Progenitor cell of endocrine pancreas (in vitro differentiated cells): ENCODE measurements around the gene TARBP2. TPM values are rescaled to one million over a fixed set of nuclear protein-coding genes. Genes with fewer than 3 reads are reported as not detected.
"Not testable (repeated sequence)": the region's sequence is repeated elsewhere in the genome, so short reads cannot be mapped to it uniquely, and the experiment has no call there.

Experiments used
- DNase-seq: peaks from one replicate; pipeline ENCODE4 v3.0.0; 2021; ENCODE audit warnings: low spot score; ENCODE audit not compliant: unreplicated experiment
- H3K27ac Mint-ChIP-seq: 2 replicates; pipeline ENCODE4 v1.8.0; 2021; ENCODE audit warnings: mild to moderate bottlenecking, moderate library complexity, mixed read lengths
- H3K27me3 Mint-ChIP-seq: 2 replicates; pipeline ENCODE4 v1.8.0; 2021; ENCODE audit warnings: mixed read lengths
- H3K36me3 Mint-ChIP-seq: 2 replicates; pipeline ENCODE4 v1.8.0; 2022; ENCODE audit warnings: mixed read lengths; ENCODE audit not compliant: insufficient read depth
- H3K4me1 Mint-ChIP-seq: 2 replicates; pipeline ENCODE4 v1.8.0; 2021; ENCODE audit warnings: low read depth, mixed read lengths
- H3K4me3 Mint-ChIP-seq: 2 replicates; pipeline ENCODE4 v1.8.0; 2021; ENCODE audit warnings: low read depth, mild to moderate bottlenecking, moderate library complexity, mixed read lengths
- H3K9me3 Mint-ChIP-seq: 2 replicates; pipeline ENCODE4 v1.8.0; 2021; ENCODE audit warnings: low read depth, mixed read lengths
- total RNA-seq: library from RNA; stranded (reverse); gene quantifications from 2 replicates; pipeline ENCODE4 v1.2.1, GENCODE V29; 2021
- TF ChIP-seq, protein P1 (sequence below): fragments of 200-600 bp; sonication (generic); IDR thresholded peaks from one replicate; pipeline ENCODE4 v1.5.0; 2021; ENCODE audit warnings: antibody characterized with exemption, mild to moderate bottlenecking; ENCODE audit not compliant: unreplicated experiment

The TARBP2 gene
- total RNA-seq, 1 donor from 2014 or later, result 61.5 TPM

DNA sequence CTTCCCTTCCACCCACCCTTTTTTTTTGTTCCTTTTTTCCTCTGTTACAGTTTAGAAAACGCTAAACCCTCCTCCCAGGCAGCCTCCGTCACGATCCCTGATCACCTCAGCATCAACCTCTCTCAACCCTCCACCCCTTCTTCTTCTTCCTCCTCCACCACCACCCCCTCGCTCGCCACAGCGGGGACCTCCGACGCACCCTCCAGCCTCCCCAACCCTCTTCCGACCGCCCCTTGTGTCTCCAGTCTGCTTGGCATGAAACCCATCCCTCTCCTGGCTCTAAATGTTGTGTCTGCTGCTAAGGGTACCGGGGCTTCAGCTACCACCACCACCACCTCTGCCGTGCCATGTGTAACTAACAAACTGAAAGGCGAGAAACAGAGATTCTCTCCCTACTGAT lies 26.3 kb upstream of the TARBP2 start:
- TF ChIP-seq, protein P1, sequence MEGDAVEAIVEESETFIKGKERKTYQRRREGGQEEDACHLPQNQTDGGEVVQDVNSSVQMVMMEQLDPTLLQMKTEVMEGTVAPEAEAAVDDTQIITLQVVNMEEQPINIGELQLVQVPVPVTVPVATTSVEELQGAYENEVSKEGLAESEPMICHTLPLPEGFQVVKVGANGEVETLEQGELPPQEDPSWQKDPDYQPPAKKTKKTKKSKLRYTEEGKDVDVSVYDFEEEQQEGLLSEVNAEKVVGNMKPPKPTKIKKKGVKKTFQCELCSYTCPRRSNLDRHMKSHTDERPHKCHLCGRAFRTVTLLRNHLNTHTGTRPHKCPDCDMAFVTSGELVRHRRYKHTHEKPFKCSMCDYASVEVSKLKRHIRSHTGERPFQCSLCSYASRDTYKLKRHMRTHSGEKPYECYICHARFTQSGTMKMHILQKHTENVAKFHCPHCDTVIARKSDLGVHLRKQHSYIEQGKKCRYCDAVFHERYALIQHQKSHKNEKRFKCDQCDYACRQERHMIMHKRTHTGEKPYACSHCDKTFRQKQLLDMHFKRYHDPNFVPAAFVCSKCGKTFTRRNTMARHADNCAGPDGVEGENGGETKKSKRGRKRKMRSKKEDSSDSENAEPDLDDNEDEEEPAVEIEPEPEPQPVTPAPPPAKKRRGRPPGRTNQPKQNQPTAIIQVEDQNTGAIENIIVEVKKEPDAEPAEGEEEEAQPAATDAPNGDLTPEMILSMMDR, result no peak
- Mint-ChIP-seq H3K9me3 (no peaks in the 10 kb centered on the region), H3K4me1 (peaks cover 16% of the 10 kb centered on the region), H3K27ac (peak overlapping the region; percentile 91), H3K36me3 (peaks cover 46% of the 10 kb centered on the region), H3K27me3 (no peaks in the 10 kb centered on the region), H3K4me3 (no peak overlapping the region)
- DNase-seq, result no peak

DNA sequence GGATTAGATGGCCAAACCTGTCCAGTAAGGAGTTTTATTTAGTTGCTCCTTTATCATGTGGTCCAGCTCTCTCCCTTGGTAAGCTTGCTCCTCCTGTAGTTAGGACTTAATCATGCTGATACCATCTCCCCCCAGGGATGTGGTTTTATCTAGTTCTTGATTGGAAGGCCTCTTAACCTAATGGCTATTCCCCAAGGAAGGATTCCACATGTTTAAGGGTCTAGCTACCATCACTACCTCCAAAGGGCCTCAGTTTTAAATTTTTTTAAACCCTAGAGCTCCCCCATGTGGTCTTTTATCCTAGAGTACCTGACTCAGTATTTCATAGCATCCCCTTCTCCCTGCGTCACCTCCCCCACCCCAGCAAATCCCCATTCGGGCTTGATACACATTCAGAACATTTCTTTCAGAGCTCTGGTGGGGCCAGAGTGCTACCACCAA lies 24.3 kb upstream of the TARBP2 start:
- H3K27me3 Mint-ChIP-seq, result no peaks in the 10 kb centered on the region
- peak overlapping the region; percentile 85 for H3K27ac Mint-ChIP-seq
- DNase-seq, result no peak
- TF ChIP-seq, protein P1, result peak; percentile 43
- H3K36me3 Mint-ChIP-seq, result peaks cover 37% of the 10 kb centered on the region
- H3K4me1 Mint-ChIP-seq, result peaks cover 18% of the 10 kb centered on the region
- no peaks in the 10 kb centered on the region for H3K9me3 Mint-ChIP-seq
- no peak overlapping the region for H3K4me3 Mint-ChIP-seq

DNA sequence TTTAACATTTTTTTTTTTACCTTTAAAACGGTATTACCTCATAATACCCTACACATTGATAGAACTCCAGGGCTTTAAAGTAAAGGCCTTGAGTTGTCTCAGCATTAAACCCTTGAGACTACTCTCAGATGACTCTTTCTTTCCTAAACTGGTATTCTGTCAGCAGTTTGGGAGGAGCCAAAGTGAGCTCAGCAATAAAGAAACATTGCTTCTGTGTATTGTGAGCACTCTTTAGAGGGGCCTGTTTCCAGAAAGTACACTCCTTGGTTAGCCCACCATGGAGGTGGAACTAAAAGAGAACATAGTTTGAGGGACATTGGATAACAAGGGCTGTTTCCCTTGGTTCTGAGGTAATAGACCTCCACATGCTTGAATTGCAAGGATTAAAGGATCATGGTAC lies 22.2 kb upstream of the TARBP2 start:
- no peaks in the 10 kb centered on the region for H3K27me3 Mint-ChIP-seq
- H3K27ac Mint-ChIP-seq, result peak overlapping the region; percentile 59
- H3K4me1 Mint-ChIP-seq, result peaks cover 25% of the 10 kb centered on the region
- no peak overlapping the region for H3K4me3 Mint-ChIP-seq
- H3K9me3 Mint-ChIP-seq, result no peaks in the 10 kb centered on the region
- TF ChIP-seq, protein P1, result no peak
- no peak for DNase-seq
- H3K36me3 Mint-ChIP-seq, result peaks cover 37% of the 10 kb centered on the region

DNA sequence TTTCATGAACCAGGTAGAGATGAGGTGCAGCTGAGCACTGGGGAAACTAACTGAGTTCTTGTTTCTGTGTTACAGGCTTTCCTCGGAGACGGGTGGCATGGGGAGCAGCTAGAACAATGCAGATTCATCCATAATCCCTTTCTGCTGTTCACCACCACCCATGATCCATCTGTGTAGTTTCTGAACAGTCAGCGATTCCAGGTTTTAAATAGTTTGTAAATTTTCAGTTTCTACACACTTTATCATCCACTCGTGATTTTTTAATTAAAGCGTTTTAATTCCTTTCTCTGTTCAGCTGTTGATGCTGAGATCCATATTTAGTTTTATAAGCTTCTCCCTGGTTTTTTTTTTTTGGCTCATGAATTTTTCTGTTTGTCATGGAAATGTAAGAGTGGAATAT lies 21.8 kb upstream of the TARBP2 start:
- Mint-ChIP-seq H3K4me1 (peaks cover 22% of the 10 kb centered on the region), H3K9me3 (no peaks in the 10 kb centered on the region), H3K27ac (peak overlapping the region; percentile 25), H3K36me3 (peaks cover 33% of the 10 kb centered on the region), H3K27me3 (no peaks in the 10 kb centered on the region), H3K4me3 (no peak overlapping the region)
- TF ChIP-seq, protein P1, result no peak
- no peak for DNase-seq

DNA sequence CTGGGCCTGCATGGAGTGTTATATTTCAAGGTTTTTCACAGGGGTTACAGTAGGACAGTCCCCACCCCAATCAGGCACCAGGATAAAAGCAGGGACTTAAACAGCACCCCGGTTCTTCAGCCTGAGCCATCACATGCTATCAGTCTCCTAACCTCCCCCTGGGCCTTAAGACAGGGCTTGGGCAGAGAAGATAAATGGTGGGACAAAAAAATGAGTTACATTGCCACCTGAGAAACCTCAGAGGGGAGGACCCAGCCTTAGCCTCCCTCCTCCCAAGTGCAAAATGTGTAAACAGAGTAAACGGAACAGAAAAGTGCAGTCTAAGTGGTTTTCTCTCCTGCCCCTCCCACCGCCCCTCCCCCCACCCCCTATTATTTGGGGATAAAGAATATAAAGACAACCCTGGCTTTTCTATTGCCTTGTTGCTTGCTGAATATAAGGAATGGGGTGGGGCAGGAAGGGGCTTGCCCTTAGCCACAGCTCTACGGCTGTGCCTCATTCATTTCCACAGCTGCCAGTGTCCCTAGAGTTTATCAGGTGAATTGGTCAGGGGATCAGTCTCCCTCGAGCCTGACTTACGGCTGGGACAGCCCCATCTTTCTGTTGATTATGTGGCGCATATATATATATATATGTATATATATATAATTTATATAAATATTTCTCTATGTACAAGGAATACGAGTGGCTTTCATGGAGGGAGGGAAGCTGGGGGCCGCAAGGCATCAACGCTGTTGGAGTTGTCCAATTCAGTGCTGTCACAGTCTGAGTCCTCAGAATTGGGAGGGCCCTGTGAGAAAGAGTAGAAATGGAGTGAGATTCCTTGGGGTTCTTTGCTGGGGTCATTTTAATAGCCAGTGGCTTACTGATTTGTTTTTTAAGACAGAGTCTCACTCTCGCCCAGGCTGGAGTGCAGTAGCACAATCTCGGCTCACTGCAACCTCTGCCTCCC lies 20.3 kb upstream of the TARBP2 start:
- TF ChIP-seq, protein P1, result no peak
- Mint-ChIP-seq H3K4me3 (no peak overlapping the region), H3K27ac (peak overlapping the region; percentile 64), H3K9me3 (no peaks in the 10 kb centered on the region), H3K36me3 (peaks cover 25% of the 10 kb centered on the region), H3K27me3 (no peaks in the 10 kb centered on the region), H3K4me1 (peaks cover 14% of the 10 kb centered on the region)
- DNase-seq, result no peak

DNA sequence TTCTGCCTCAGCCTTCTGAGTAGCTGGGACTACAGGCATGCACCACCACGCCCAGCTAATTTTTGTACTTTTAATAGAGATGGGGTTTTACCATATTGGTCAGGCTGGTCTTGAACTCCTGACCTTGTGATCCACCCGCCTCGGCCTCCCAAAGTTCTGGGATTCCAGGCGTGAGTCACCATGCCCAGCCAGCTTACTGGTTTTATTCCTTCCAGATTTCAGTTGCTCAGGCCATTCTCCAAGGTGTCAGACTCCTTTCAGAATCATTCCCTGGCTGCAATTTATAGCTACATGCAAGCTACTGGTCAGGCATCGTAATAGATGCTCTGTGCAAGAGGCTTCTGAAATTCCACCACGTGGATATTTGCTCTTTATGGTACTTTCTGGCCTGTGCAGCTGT lies 19.6 kb upstream of the TARBP2 start:
- H3K27me3 Mint-ChIP-seq, H3K4me3 Mint-ChIP-seq, H3K9me3 Mint-ChIP-seq, DNase-seq: not testable (repeated sequence)
- Mint-ChIP-seq H3K36me3 (peaks cover 25% of the 10 kb centered on the region), H3K27ac (peak overlapping the region; percentile 64), H3K4me1 (peaks cover 14% of the 10 kb centered on the region)
